IPS-18a (cell line): Measurements from ENCODE around the gene PARP3.

Experiments
- H3K27ac ChIP-seq: one replicate; pipeline ENCODE4 v1.5.1; 2013; ENCODE audit warnings: low read length
- H3K27me3 ChIP-seq: one replicate; pipeline ENCODE4 v1.6.1; 2013; ENCODE audit warnings: mild to moderate bottlenecking, low read length; ENCODE audit not compliant: control insufficient read depth, insufficient read depth
- H3K36me3 ChIP-seq: one replicate; pipeline ENCODE4 v1.6.1; 2013; ENCODE audit warnings: low read depth, low read length; ENCODE audit not compliant: control insufficient read depth
- H3K4me1 ChIP-seq: one replicate; pipeline ENCODE4 v1.6.1; 2013; ENCODE audit warnings: low read depth, low read length; ENCODE audit not compliant: control insufficient read depth
- H3K4me3 ChIP-seq: one replicate; pipeline ENCODE4 v1.5.1; 2013; ENCODE audit warnings: low read length
- H3K9ac ChIP-seq: one replicate; pipeline ENCODE4 v1.6.1; 2013; ENCODE audit warnings: mild to moderate bottlenecking, low read length, moderate library complexity
- H3K9me3 ChIP-seq: one replicate; pipeline ENCODE4 v1.6.1; 2013; ENCODE audit warnings: low read depth, low read length; ENCODE audit not compliant: control insufficient read depth

Gene PARP3

GRCh38 chr3:51935886-51936755 lies 6.0 kb upstream of the PARP3 start:
- Histone ChIP-seq H3K4me1 (no peaks in the 10 kb centered on the region), H3K9ac (no peak overlapping the region), H3K27me3 (no peaks in the 10 kb centered on the region), H3K9me3 (no peaks in the 10 kb centered on the region), H3K4me3 (no peak overlapping the region), H3K27ac (no peak overlapping the region), H3K36me3 (peaks cover 63% of the 10 kb centered on the region)

GRCh38 chr3:51937014-51937413 lies 5.1 kb upstream of the PARP3 start:
- no peak overlapping the region for H3K9ac ChIP-seq
- H3K4me1 ChIP-seq, result no peaks in the 10 kb centered on the region
- H3K4me3 ChIP-seq, result no peak overlapping the region
- H3K27ac ChIP-seq, result no peak overlapping the region
- H3K27me3 ChIP-seq, result no peaks in the 10 kb centered on the region
- H3K9me3 ChIP-seq, result no peaks in the 10 kb centered on the region
- H3K36me3 ChIP-seq, result peaks cover 63% of the 10 kb centered on the region

- Histone ChIP-seq H3K4me1 (peaks cover 5% of the 10 kb centered on the region), H3K27me3 (no peaks in the 10 kb centered on the region), H3K27ac (no peak overlapping the region), H3K4me3 (no peak overlapping the region), H3K9ac (no peak overlapping the region), H3K36me3 (peaks cover 59% of the 10 kb centered on the region), H3K9me3 (no peaks in the 10 kb centered on the region)
These were observed 4.3 kb upstream of the PARP3 start for GRCh38 chr3:51937611-51938450.

GRCh38 chr3:51938780-51939425 lies 3.3 kb upstream of the PARP3 start:
- Histone ChIP-seq H3K36me3 (peaks cover 52% of the 10 kb centered on the region), H3K4me1 (peaks cover 5% of the 10 kb centered on the region), H3K9ac (no peak overlapping the region), H3K27ac (no peak overlapping the region), H3K27me3 (no peaks in the 10 kb centered on the region), H3K9me3 (no peaks in the 10 kb centered on the region), H3K4me3 (no peak overlapping the region)

- Histone ChIP-seq H3K27me3 (no peaks in the 10 kb centered on the region), H3K4me1 (peaks cover 5% of the 10 kb centered on the region), H3K36me3 (peaks cover 34% of the 10 kb centered on the region), H3K4me3 (peak overlapping the region; percentile 90), H3K27ac (no peak overlapping the region), H3K9me3 (no peaks in the 10 kb centered on the region), H3K9ac (peak overlapping the region; percentile 83)
These were observed 1.3 kb upstream of the PARP3 start for GRCh38 chr3:51940648-51941462.

GRCh38 chr3:51941463-51941797 lies 733 bp upstream of the PARP3 start:
- Histone ChIP-seq H3K9ac (peak overlapping the region; percentile 83), H3K9me3 (no peaks in the 10 kb centered on the region), H3K4me1 (peaks cover 5% of the 10 kb centered on the region), H3K27me3 (no peaks in the 10 kb centered on the region), H3K4me3 (peak overlapping the region; percentile 90), H3K27ac (no peak overlapping the region), H3K36me3 (peaks cover 29% of the 10 kb centered on the region)

GRCh38 chr3:51942603-51943450 lies 664 bp downstream of the PARP3 start:
- Histone ChIP-seq H3K9ac (no peak overlapping the region), H3K4me3 (peak overlapping the region; percentile 49), H3K27ac (no peak overlapping the region), H3K4me1 (peaks cover 5% of the 10 kb centered on the region), H3K36me3 (peaks cover 15% of the 10 kb centered on the region), H3K9me3 (no peaks in the 10 kb centered on the region), H3K27me3 (no peaks in the 10 kb centered on the region)

- Histone ChIP-seq H3K4me3 (no peak overlapping the region), H3K27me3 (no peaks in the 10 kb centered on the region), H3K4me1 (peaks cover 5% of the 10 kb centered on the region), H3K36me3 (peaks cover 6% of the 10 kb centered on the region), H3K9me3 (no peaks in the 10 kb centered on the region), H3K27ac (no peak overlapping the region), H3K9ac (no peak overlapping the region)
These were observed 1.6 kb downstream of the PARP3 start for GRCh38 chr3:51943451-51944391.

GRCh38 chr3:51944451-51945021 lies 2.4 kb downstream of the PARP3 start:
- Histone ChIP-seq H3K27me3 (peaks cover 6% of the 10 kb centered on the region), H3K9ac (no peak overlapping the region), H3K4me3 (no peak overlapping the region), H3K36me3 (no peaks in the 10 kb centered on the region), H3K4me1 (peaks cover 5% of the 10 kb centered on the region), H3K27ac (no peak overlapping the region), H3K9me3 (no peaks in the 10 kb centered on the region)
